ENCODE results near the gene CCDC14.

CCDC14 gene

DNA sequence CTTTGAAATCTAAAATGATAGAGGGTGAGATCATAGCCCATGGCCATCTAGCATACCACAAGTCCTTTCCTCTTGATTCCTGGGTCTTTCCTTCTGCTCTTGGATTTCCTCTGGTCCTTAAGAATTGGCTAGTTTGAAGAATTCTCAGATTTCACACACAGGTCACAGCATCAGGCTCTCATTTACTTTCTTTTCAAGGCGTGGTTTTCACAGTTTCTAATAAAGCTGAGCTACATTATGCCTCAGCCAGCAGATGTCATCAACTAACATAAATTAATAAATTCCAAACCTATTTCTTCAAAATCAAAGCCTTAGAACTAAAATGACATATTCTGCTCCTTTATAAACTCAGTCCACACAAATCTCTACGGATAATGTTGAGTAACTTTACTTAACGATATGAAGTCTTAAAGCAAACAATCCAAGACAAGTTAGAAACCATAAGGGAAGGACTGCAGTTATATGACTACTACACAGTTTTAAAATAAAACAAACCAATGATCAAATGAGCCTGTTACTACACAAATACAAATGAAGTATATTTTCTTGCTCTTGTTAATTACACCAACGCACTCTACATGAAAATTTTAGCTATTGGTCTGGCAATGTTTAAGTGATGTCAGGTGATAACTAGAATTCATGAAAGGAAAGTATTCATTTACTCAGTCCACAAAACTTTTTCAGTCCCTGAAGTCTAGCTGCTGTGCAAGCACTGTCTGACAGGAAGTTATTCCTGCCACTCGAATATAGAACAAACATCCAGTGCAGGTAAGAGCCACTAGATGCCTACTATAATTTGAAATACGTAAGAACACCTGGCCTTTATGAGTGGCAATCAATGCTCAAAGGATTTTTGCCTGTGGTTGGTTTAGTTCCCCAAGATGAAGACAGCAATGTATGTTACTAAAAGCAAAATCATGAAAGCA lies 9.2 kb downstream of the CCDC14 start:
- H3K9ac ChIP-seq (ENCODE audit: low read length), result no peak overlapping the region
- H3K4me3 ChIP-seq (ENCODE audit: low read length), result no peak overlapping the region
- H3K9me3 ChIP-seq (ENCODE audit: control insufficient read depth, low read length), result no peaks in the 10 kb centered on the region
- H3K36me3 ChIP-seq (ENCODE audit: control insufficient read depth, insufficient read depth, low read length), result no peaks in the 10 kb centered on the region
- H3K27me3 ChIP-seq (ENCODE audit: control insufficient read depth, insufficient read depth, low read length), result no peaks in the 10 kb centered on the region
- H3K4me1 ChIP-seq (ENCODE audit: control insufficient read depth, insufficient read depth, low read length), result peaks cover 12% of the 10 kb centered on the region

DNA sequence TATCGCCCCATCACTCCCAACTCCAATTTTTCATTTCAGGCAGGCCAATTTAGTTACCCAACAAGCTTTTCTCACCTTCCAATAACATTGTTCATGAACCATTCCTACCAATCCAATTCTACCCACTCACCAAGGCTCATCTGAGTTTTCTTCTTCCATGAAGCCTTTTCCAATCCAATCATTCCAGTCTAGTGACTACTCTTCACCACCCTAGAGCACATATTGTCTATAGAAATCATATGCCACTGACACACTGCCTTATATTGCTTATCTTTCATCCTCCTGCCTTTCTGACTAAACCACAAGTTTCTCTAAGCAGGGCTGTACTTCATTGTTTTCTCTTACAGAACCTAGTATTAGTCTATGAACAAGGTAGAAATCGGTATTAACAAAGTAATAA lies 11.4 kb downstream of the CCDC14 start:
- Histone ChIP-seq H3K36me3 (ENCODE audit: control insufficient read depth, insufficient read depth, low read length) (no peaks in the 10 kb centered on the region), H3K4me1 (ENCODE audit: control insufficient read depth, insufficient read depth, low read length) (peaks cover 12% of the 10 kb centered on the region), H3K27me3 (ENCODE audit: control insufficient read depth, insufficient read depth, low read length) (no peaks in the 10 kb centered on the region), H3K9me3 (ENCODE audit: control insufficient read depth, low read length) (no peaks in the 10 kb centered on the region), H3K9ac (ENCODE audit: low read length) (no peak overlapping the region), H3K4me3 (ENCODE audit: low read length) (no peak overlapping the region)

- peaks cover 12% of the 10 kb centered on the region for H3K4me1 ChIP-seq (ENCODE audit: control insufficient read depth, insufficient read depth, low read length)
- H3K9ac ChIP-seq (ENCODE audit: low read length), result no peak overlapping the region
- no peaks in the 10 kb centered on the region for H3K36me3 ChIP-seq (ENCODE audit: control insufficient read depth, insufficient read depth, low read length)
- no peak overlapping the region for H3K4me3 ChIP-seq (ENCODE audit: low read length)
- H3K27me3 ChIP-seq (ENCODE audit: control insufficient read depth, insufficient read depth, low read length), result no peaks in the 10 kb centered on the region
- no peaks in the 10 kb centered on the region for H3K9me3 ChIP-seq (ENCODE audit: control insufficient read depth, low read length)
Observed at GRCh38 chr3:123948449-123948848, 12.6 kb downstream of the CCDC14 start.

- Histone ChIP-seq H3K9ac (ENCODE audit: low read length) (no peak overlapping the region), H3K9me3 (ENCODE audit: control insufficient read depth, low read length) (no peaks in the 10 kb centered on the region), H3K27me3 (ENCODE audit: control insufficient read depth, insufficient read depth, low read length) (no peaks in the 10 kb centered on the region), H3K36me3 (ENCODE audit: control insufficient read depth, insufficient read depth, low read length) (no peaks in the 10 kb centered on the region), H3K4me1 (ENCODE audit: control insufficient read depth, insufficient read depth, low read length) (peaks cover 10% of the 10 kb centered on the region), H3K4me3 (ENCODE audit: low read length) (no peak overlapping the region)
Observed at GRCh38 chr3:123947482-123947881, 13.5 kb downstream of the CCDC14 start.

DNA sequence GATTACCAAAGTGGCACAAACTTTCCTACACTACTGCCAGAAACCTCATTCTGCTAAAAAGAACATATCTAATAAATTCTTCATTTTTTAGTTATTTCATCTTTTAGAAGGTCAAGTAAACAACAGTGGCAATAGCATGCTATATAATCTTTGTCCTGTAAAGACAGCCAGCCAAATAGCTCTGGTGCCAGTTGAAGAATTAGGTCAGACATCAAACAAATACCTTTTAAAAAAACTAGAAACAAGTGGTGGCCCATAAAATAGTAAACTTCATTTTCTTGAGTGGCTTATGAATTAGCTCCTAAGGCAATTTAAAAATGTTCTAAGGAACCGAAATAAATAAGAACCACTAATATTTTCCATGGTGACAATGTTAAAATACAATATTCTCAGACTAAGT lies 19.5 kb downstream of the CCDC14 start:
- H3K4me1 ChIP-seq (ENCODE audit: control insufficient read depth, insufficient read depth, low read length), result no peaks in the 10 kb centered on the region
- no peaks in the 10 kb centered on the region for H3K36me3 ChIP-seq (ENCODE audit: control insufficient read depth, insufficient read depth, low read length)
- H3K27me3 ChIP-seq (ENCODE audit: control insufficient read depth, insufficient read depth, low read length), result no peaks in the 10 kb centered on the region
- H3K9me3 ChIP-seq (ENCODE audit: control insufficient read depth, low read length), result no peaks in the 10 kb centered on the region
- no peak overlapping the region for H3K9ac ChIP-seq (ENCODE audit: low read length)
- no peak overlapping the region for H3K4me3 ChIP-seq (ENCODE audit: low read length)

DNA sequence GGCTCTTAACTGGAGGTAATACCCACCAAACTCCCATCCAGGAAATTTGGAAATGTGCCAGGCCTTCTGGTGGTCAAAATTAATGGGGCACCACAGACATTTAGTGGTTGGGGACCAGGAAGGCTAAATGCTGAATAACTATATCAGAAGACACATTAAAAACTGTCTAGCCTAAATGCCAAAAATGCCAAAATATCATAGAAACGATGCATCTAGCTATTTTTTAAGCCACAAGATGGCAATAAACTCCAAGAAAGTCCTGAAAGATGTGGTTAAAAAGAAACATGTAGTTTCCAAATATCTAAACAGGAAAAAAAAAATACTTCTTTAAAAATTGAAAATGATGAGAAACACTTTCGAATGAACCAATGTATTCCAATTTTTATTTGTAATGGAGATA lies 19.9 kb downstream of the CCDC14 start:
- H3K4me3 ChIP-seq (ENCODE audit: low read length), result no peak overlapping the region
- no peaks in the 10 kb centered on the region for H3K4me1 ChIP-seq (ENCODE audit: control insufficient read depth, insufficient read depth, low read length)
- no peak overlapping the region for H3K9ac ChIP-seq (ENCODE audit: low read length)
- no peaks in the 10 kb centered on the region for H3K9me3 ChIP-seq (ENCODE audit: control insufficient read depth, low read length)
- no peaks in the 10 kb centered on the region for H3K27me3 ChIP-seq (ENCODE audit: control insufficient read depth, insufficient read depth, low read length)
- H3K36me3 ChIP-seq (ENCODE audit: control insufficient read depth, insufficient read depth, low read length), result no peaks in the 10 kb centered on the region

DNA sequence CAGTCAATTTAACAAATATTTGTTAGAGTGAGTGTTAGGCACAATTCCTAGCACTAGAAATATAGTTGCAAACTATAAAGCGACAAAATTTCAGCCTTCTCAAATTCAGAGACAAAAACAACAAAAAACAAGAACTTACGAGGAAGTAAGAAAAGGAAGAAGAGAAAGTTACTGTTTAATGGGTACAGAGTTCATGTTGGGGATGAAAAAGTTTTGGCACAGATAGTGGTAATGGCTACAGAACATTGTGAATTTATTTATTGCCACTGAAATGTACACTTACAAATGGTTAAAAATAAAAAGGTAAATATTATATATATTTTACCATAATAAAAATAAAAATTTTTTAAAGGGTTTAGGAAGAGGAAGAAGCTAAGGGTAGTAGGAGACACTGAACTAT lies 21.3 kb downstream of the CCDC14 start:
- H3K4me1 ChIP-seq (ENCODE audit: control insufficient read depth, insufficient read depth, low read length), result no peaks in the 10 kb centered on the region
- no peaks in the 10 kb centered on the region for H3K36me3 ChIP-seq (ENCODE audit: control insufficient read depth, insufficient read depth, low read length)
- no peak overlapping the region for H3K4me3 ChIP-seq (ENCODE audit: low read length)
- H3K27me3 ChIP-seq (ENCODE audit: control insufficient read depth, insufficient read depth, low read length), result no peaks in the 10 kb centered on the region
- H3K9me3 ChIP-seq (ENCODE audit: control insufficient read depth, low read length), result no peaks in the 10 kb centered on the region
- H3K9ac ChIP-seq (ENCODE audit: low read length), result no peak overlapping the region

DNA sequence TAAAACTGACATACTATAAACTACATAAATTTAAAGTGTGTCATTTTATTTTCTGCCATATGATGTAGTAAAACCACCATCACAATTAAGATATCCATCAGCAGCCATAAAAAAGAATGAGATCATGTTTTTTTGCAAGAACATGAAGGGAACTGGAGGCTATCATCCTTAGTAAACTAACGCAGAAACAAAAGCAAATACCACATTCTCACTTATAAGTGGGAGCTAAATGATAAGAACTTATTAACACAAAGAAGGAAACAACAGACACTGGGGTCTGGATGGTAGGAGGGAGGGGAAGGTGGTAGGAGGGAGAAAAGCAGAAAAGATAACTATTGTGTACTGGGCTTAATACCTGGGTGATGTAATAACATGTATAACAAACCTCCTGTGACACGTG lies 24.6 kb downstream of the CCDC14 start:
- Histone ChIP-seq H3K4me3 (ENCODE audit: low read length) (no peak overlapping the region), H3K36me3 (ENCODE audit: control insufficient read depth, insufficient read depth, low read length) (no peaks in the 10 kb centered on the region), H3K9ac (ENCODE audit: low read length) (no peak overlapping the region), H3K27me3 (ENCODE audit: control insufficient read depth, insufficient read depth, low read length) (no peaks in the 10 kb centered on the region), H3K4me1 (ENCODE audit: control insufficient read depth, insufficient read depth, low read length) (no peaks in the 10 kb centered on the region), H3K9me3 (ENCODE audit: control insufficient read depth, low read length) (no peaks in the 10 kb centered on the region)

- Histone ChIP-seq H3K4me1 (ENCODE audit: control insufficient read depth, insufficient read depth, low read length) (no peaks in the 10 kb centered on the region), H3K9me3 (ENCODE audit: control insufficient read depth, low read length) (no peaks in the 10 kb centered on the region), H3K36me3 (ENCODE audit: control insufficient read depth, insufficient read depth, low read length) (no peaks in the 10 kb centered on the region), H3K9ac (ENCODE audit: low read length) (no peak overlapping the region), H3K4me3 (ENCODE audit: low read length) (no peak overlapping the region), H3K27me3 (ENCODE audit: control insufficient read depth, insufficient read depth, low read length) (no peaks in the 10 kb centered on the region)
Observed at GRCh38 chr3:123935830-123936229, 25.2 kb downstream of the CCDC14 start.

GRCh38 chr3:123934250-123934649 lies 26.8 kb downstream of the CCDC14 start:
- Histone ChIP-seq H3K36me3 (ENCODE audit: control insufficient read depth, insufficient read depth, low read length) (no peaks in the 10 kb centered on the region), H3K9ac (ENCODE audit: low read length) (no peak overlapping the region), H3K4me1 (ENCODE audit: control insufficient read depth, insufficient read depth, low read length) (no peaks in the 10 kb centered on the region)

GRCh38 chr3:123930445-123930844 lies 30.6 kb downstream of the CCDC14 start:
- H3K4me1 ChIP-seq (ENCODE audit: control insufficient read depth, insufficient read depth, low read length), result no peaks in the 10 kb centered on the region
- H3K9ac ChIP-seq (ENCODE audit: low read length), result no peak overlapping the region
- no peaks in the 10 kb centered on the region for H3K36me3 ChIP-seq (ENCODE audit: control insufficient read depth, insufficient read depth, low read length)
- H3K27me3 ChIP-seq (ENCODE audit: control insufficient read depth, insufficient read depth, low read length), result no peaks in the 10 kb centered on the region
- H3K9me3 ChIP-seq (ENCODE audit: control insufficient read depth, low read length), result no peaks in the 10 kb centered on the region
- H3K4me3 ChIP-seq (ENCODE audit: low read length), result no peak overlapping the region

More at GRCh38 chr3:123934250-123934649, 26.8 kb downstream of the CCDC14 start:
- Histone ChIP-seq H3K4me3 (ENCODE audit: low read length) (no peak overlapping the region), H3K27me3 (ENCODE audit: control insufficient read depth, insufficient read depth, low read length) (no peaks in the 10 kb centered on the region), H3K9me3 (ENCODE audit: control insufficient read depth, low read length) (no peaks in the 10 kb centered on the region)

GRCh38 chr3:123929325-123929724 lies 31.7 kb downstream of the CCDC14 start:
- no peak overlapping the region for H3K4me3 ChIP-seq (ENCODE audit: low read length)
- no peaks in the 10 kb centered on the region for H3K36me3 ChIP-seq (ENCODE audit: control insufficient read depth, insufficient read depth, low read length)
- no peaks in the 10 kb centered on the region for H3K4me1 ChIP-seq (ENCODE audit: control insufficient read depth, insufficient read depth, low read length)
- H3K27me3 ChIP-seq (ENCODE audit: control insufficient read depth, insufficient read depth, low read length), result no peaks in the 10 kb centered on the region
- H3K9ac ChIP-seq (ENCODE audit: low read length), result no peak overlapping the region
- H3K9me3 ChIP-seq (ENCODE audit: control insufficient read depth, low read length), result no peaks in the 10 kb centered on the region

Measured in mucosa of stomach (tissue), 1 donor.